ENCODE results near the gene CAV3.

Gene CAV3

GRCh38 chr3:8736436-8736835, 2.8 kb downstream of the CAV3 start:
- no peak for DNase-seq

DNA sequence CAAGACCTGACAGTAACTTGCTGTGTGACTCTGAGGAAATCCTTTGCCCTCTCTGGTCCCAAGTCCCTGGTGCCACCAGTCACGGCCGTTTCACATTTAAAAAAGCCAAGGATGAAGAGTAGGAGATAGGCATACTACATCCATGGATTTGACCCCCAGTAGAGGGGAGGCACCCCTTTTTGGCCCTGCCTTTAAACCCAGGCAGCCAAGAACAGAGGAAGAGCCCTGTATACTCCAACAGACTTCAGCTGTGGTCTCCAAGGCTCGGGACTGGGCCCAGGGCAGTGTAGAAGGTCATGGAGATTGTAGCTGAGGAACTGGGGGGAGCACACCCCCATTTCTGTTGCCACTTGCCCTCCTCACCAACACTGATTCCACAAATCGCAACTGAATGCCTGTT, 3.7 kb downstream of the CAV3 start:
- DNase-seq = no peak

DNA sequence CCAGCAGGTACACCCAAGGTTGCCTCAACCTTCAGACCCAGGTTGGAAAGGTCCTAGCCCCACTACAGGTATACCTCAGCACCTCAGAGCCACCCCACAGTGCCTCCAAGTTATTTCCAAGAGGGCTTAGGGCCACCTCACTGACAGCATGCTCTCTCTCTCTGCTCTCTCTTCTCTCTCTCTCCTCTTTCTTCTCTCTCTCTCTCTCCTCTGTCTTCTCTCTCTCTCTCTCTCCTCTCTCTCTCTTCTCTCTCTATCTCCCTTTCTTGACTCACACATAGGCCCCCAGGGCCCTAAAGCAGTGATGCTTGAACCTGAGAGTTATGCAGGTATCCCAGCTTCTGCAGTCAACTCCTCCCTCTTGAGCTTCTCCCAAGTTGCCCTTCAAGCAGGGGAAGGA, 4.2 kb downstream of the CAV3 start:
- no peak for DNase-seq

DNA sequence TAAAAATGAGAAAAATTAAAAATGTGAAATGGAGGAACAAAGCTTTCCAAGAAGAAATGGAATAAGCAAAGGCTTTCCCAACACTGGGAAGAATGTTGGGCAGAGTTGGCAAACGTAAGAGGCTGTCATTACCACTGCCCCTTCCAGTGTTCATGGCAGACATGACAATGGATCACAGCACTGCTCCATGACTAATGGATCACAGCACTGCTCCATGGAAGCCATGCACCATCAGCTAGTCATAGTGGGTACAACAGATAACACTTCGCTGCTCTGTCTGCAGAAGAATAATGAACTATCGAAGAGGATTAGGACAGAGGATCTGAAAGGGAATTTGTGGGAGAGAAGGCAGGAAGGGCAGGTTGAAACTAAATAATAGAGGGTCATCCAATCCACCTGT, 5.0 kb downstream of the CAV3 start:
- DNase-seq = no peak

GRCh38 chr3:8739757-8740504, 6.3 kb downstream of the CAV3 start:
- DNase-seq = no peak

DNA sequence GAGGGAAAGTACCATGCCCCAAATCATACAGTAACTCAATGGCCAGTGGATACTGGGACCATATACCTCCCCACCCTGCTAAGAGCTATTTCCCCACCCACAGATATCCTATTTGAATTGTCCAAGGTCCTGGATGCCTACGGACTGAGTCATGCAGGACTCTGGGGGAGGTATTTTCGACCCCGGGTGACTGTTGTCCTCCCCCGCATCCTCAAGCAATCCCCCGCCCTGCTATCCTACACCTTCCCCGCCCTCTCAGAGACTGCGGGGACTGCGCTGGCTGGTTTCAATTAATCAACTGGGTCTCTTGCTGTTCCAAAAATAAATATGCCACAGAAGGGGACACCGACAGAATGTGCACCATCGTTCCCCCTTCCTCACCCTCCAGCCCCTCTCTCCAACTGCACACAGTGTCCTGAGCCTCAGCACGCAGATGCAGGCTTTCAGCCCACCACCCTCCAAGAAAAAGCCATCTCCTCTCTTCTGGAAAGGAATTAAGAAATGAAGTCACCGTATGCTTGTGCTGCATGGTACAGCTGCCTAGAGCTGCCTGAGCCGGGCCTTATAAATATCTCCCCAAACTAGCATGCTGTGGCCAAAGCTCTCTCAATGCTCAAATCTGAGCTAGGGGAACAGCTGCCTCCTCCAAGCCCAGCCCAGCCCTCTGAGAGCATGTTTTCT, 8.1 kb downstream of the CAV3 start:
- no peak for DNase-seq

DNA sequence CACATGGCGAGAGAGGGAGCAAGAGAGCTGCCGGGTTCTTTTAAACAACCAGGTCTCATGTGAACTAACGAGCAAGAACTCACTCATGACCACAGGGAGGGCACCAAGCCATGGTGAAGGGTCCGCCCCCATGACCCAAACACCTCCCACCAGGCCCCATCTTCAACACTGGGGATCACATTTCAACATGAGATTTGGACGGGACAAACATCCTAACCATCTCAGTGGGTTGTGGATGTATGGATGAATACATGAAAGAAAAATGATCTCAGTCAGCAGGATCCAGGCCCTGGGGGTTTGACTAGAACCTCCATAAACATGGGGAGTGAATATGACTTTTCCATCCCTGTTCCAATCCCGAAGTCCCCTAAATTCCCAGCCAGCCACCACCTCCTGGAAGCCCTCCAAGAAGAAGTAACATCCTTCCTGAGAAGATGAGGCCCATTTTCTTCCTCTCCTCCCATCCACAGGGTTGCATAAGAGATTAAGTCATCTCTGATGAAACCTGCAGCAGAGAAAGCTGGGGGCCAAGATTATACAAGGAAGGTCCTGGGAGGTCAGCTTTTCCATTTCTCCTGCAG, 9.5 kb downstream of the CAV3 start:
- DNase-seq = no peak

DNA sequence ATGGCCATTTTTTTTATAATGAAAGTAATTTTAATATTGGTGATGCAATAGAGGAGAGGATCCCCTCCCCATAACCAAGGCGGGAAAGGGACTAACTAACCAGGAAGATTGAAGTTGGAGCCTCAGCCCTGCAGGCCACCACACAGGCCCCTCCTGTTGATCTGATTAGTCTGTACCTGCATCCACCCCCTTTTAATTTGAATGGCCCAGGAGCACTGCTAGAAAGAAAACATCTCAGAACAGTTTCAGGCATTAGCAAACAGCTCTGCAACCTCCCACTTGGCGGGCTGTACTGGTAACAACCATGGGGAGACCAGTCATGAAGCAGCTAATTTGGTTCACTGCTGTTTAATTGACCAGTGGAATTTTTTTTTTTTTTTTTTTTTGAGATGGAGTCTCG, 10.3 kb downstream of the CAV3 start:
- no peak for DNase-seq

GRCh38 chr3:8745619-8746370, 12.2 kb downstream of the CAV3 start:
- no peak for DNase-seq

DNA sequence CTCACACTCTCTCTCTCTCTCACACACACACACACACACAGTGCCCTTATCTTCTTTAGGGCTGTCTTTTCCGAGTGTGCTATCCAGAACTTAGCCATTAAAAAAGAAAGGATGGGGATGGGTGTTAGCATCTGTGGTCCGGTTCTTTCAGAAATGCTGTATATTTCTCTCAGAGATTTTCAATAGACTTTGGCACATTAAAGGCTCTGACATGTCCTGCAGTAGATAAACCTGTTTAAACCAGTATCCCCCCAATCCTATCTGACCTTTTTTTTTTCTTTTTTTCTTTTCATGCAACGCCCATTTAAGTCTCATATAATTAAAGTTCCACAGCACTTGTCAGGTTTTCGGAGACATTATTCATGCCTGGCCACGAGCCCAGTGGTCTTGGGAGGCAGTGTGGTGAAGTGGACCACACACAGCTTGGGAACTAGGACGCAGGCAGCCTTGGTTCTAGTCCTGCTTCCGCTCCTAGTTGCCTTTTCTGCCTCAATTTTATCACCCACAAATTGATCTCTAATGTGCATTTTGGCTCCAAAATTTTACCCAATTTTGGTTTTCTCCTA, 13.3 kb downstream of the CAV3 start:
- DNase-seq = no peak

GRCh38 chr3:8749316-8749715, 15.7 kb downstream of the CAV3 start:
- no peak for DNase-seq

DNA sequence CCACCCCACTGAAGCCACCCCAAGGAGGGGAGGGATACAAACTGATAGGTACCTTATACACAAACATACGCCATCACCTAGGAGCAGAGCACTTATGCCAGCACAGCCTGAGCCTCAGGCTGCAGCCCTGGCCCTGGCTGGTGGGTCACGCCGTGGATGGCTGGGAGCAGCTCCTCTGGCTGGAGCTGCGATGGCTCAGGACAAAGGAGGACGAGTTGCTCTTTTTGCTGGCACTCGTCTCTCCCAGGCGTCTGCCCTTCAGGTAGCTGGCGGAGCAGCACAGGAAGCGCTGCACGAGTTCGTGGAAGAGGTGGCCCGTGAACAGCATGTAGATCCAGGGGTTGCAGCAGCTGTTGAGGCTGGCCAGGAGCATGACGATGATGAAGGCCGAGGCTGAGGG, 19.2 kb downstream of the CAV3 start:
- no peak for DNase-seq

GRCh38 chr3:8755097-8755496, 21.5 kb downstream of the CAV3 start:
- no peak for DNase-seq

DNA sequence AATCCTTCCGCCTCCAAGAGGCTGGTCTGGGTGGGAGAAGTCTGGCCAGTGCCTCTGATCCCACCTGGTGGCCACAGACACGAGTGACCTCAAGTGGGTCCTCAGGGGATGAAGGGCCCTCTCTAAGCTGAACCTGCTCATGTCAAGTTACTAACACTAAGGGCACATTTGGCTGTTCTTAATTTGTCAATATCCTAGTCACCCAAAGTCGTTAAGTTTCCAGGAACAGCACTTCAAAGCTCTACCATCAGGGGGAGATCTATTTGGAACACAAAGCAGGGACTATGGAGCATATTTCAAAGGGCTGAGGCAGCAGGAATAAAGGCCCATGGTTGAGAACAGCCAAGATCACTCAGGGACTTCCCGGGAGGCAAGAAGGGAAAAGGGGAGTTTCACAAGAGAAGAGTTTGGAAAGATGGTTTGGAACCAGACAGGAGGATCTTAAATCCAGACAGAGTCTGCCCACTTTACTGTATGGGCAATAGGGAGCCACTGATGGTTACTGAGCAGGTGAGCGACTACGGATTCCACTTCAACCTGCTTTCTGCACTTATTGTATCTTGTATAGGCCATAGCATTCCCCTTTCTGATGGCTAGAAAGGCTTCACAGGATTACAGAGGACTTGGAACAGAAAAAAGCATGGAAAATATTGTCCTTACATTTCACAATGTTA, 22.1 kb downstream of the CAV3 start:
- DNase-seq = no peak

- no peak for DNase-seq
Observed at GRCh38 chr3:8756671-8757070, 23.1 kb downstream of the CAV3 start.

DNA sequence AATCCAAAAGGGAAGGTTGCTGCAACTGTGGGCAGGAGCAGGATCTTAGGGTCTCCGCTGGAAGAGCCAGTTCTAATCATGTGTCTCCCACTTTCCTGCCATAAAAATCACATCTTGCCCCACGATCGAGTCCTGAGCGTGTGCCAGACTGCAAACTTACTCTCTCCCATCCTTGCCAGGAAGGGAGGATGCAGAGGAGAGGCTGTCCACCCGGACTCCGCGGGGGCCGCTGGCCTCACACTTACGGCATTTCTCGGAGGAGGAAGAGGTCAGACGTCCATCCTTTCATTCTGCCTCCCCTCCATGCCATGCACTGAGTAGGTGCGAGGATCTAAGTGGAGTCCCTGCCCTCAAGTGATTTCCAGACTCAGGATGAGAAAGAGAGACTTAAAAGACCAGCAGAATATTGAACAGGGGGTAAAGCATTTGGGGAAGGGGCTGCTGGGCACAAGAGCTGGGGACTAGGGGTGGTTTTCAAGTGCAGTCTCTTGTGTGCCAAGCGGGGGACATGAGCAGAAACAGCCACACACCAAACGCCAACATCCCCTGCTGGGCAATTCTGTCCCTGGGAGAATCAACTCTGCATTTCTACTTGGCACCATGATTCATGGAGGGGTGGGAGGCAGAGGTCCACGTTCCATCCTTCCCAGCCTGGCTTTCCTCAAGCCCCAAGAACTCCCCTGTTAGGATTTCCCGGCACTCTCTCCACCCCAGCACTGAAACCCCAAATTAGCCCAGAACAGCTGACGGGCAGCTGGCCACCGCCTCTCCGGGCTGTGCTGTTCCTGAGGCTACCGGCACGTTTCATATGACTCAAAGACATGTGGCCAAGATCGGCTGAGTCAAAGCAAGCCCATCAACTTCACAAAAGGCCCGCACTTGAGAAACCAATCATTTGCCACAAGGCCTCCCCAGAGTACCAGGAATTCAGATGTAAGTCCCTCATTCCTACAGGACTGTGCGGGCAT, 24.2 kb downstream of the CAV3 start:
- DNase-seq = no peak

DNA sequence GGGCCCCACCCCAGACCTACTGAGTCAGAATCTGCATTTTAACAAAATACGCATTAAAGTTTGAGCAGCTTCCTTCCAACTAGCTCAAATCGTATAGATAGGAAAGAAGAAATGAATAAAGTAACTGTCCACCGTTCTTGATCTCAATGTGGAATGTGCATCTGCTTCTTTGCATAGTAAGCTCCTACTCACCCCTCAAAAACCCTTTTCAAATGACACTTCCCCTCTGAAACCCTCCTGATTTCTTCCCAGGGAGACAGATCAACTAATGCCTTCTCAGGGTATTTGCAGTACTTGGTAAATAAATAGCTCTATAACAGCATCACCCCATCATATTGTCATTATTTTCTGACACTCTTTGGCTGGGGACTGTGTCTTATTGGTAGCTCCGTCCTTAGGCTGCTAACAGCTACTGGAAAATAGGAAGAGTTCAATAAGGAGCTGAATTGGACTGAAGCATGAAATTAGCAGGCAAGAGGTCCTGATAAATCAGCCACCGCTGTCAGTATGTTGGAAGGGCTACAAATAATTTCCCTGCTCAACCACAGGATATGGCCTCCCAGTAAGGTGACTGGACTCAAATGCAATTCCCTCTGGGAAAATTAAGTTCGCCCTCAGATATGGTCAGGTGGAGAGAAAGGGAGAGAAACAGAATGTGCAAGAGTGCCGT, 25.6 kb downstream of the CAV3 start:
- DNase-seq = no peak

DNA sequence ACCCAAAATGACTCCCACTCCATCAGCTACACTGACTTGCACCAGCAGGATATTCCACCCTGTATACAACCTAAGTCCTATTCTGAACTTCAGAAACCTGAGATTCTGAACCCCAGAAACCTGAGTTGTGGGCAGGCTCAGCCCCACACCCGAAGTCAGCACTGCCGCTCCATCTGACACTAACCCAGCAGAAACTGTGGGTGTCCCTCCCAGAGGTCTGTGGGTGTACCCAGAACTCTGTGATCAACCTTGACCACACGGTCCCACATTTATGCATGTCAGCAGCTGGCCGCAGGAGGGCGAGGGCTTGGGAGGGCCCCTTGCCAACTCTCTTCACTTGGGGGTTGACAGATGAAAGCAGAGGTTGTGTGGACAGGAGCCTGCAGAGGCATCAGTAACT, 26.5 kb downstream of the CAV3 start:
- DNase-seq = no peak

- DNase-seq = no peak
Observed at GRCh38 chr3:8760506-8760905, 26.9 kb downstream of the CAV3 start.

GRCh38 chr3:8761866-8762265, 28.3 kb downstream of the CAV3 start:
- no peak for DNase-seq
